Gastroesophageal sphincter (tissue), 4 donors: ENCODE data around the gene FBXO8. TPM values are rescaled to one million over a fixed set of nuclear protein-coding genes. Genes with fewer than 3 reads are reported as not detected.

Experiments used
- ATAC-seq: fragments of 150-250 bp; one replicate; pipeline ENCODE4 v1.9.1; 2016; ENCODE audit warnings: mild to moderate bottlenecking, moderate library complexity
- H3K27ac ChIP-seq, 4 donors: fragments of 200-600 bp; sonication (generic) in 3 of 4; 1 replicate in 3 of 4; 2 replicates in 1 of 4; pipeline ENCODE4 v1.5.1; 2016 to 2019
- H3K27me3 ChIP-seq: fragments of 200-600 bp; sonication (generic); one replicate; pipeline ENCODE4 v1.5.1; 2019
- H3K36me3 ChIP-seq, 2 donors: fragments of 200-600 bp; sonication (generic); one replicate each; pipeline ENCODE4 v1.5.1; 2019; ENCODE audit warnings: control low read depth in 1 of 2
- H3K4me1 ChIP-seq, 3 donors: fragments of 200-600 bp; sonication (generic); 1 replicate in 2 of 3; 2 replicates in 1 of 3; pipeline ENCODE4 v1.5.1; 2016 to 2019; ENCODE audit warnings: control low read depth in 2 of 3
- H3K4me3 ChIP-seq, 2 donors: fragments of 200-600 bp; sonication (generic); one replicate each; pipeline ENCODE4 v1.5.1; 2019; ENCODE audit warnings: mild to moderate bottlenecking in 1 of 2, moderate library complexity in 1 of 2
- H3K9me3 ChIP-seq, 3 donors: fragments of 200-600 bp; sonication (generic); one replicate each; pipeline ENCODE4 v1.5.1; 2017 to 2019; ENCODE audit warnings: control low read depth in 2 of 3
- EP300 ChIP-seq: sonication (generic); formaldehyde crosslinking; IDR thresholded peaks from one replicate; pipeline ENCODE4 v1.6.1; 2017; ENCODE audit warnings: antibody characterized with exemption, mild to moderate bottlenecking
- POLR2A ChIP-seq, 2 donors: fragments of 450-650 bp; IDR thresholded peaks; one replicate each; pipeline ENCODE4 v1.6.1; 2017; ENCODE audit warnings: antibody characterized with exemption in 2 of 2, mild to moderate bottlenecking in 2 of 2, moderate library complexity in 1 of 2
- POLR2AphosphoS5 ChIP-seq: sonication (generic); formaldehyde crosslinking; IDR thresholded peaks from one replicate; pipeline ENCODE4 v1.6.1; 2017; ENCODE audit warnings: antibody characterized with exemption
- WGBS, 2 donors: methylation state at CpG; one replicate each; pipeline ENCODE4 v1.1.5; 2018; ENCODE audit warnings: low coverage in 1 of 2; 5-methylcytosine and 5-hydroxymethylcytosine counted together
- total RNA-seq, 4 donors: library from RNA; depleted of rRNA; stranded (reverse); fragments of >200 nt; gene quantifications; one replicate each; pipeline ENCODE4 v1.1.0, GENCODE V29; 2016
- TF ChIP-seq, protein P1 (sequence below), 4 experiments: fragments of 200-600 bp in 2 of 4; fragments of 450-650 bp in 2 of 4; sonication (generic) in 1 of 4; IDR thresholded peaks; one replicate each; pipeline ENCODE4 v1.5.1; 2017 to 2019; ENCODE audit warnings: antibody characterized with exemption in 4 of 4, mild to moderate bottlenecking in 2 of 4, moderate library complexity in 2 of 4

The FBXO8 gene, protein sequence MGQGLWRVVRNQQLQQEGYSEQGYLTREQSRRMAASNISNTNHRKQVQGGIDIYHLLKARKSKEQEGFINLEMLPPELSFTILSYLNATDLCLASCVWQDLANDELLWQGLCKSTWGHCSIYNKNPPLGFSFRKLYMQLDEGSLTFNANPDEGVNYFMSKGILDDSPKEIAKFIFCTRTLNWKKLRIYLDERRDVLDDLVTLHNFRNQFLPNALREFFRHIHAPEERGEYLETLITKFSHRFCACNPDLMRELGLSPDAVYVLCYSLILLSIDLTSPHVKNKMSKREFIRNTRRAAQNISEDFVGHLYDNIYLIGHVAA
- total RNA-seq: 10 to 100 TPM; 39.0 to 64.7 (median 58.8) TPM

DNA sequence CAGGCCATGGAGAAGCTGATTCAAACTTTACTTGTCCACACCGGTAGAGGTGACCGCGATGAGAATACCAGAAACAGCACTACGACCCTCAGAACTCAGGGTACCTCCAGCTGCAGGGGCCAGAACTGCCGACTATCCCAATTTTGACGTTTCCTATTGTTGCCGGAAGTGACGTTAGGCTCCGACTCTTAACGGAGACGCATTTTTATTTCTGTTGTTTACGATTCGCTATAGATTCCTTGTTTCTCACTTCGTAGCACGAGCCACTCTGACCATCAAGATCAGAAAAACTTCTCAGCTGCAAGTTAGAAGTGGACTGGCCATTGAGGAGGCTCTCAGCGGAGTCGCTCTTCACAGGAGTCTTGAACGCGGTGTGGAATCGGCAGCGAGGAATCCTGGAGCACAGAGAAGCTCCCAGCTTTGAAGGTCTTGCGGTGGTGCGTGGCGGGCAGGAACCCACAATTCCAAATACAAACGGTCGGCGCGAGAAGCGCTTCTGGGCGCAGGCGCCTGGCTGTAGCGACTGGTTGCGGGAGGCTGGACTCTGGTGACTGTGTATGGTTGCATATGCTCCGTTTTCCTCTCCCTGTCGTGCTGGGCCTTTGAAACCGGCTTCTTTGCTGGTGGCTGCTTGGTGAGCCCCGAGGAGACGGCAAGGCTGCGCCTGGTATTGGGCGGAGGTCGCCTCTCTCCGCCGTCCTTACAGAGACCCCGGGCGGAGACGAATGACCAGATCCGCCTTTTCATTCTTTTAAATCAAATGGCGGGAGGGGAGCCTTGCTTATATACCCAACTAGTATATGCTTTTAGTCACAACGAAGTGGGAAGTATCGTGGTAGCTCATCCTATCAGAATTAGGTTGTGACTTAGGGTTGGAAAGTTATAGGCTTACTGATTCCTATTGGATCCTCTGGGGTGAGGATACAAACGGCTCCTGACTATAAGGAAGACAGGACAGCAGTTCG lies at the start of gene FBXO8, which contains the start of gene CEP44:
TSS of gene FBXO8 (minus strand) at position 161 of the 965 bp plus-strand sequence. CDS start 20,575 bp downstream, outside the sequence.
TSS of gene CEP44 (plus strand) at position 405 of the 965 bp plus-strand sequence. CDS start 15,211 bp downstream, outside the sequence.
- H3K36me3 ChIP-seq: peaks cover 0 to 3% of the 10 kb centered on the region in 2 donors
- peak within 1 kb of the TSS; percentile 92 to 99 (median 96) for H3K27ac ChIP-seq
- ATAC-seq: peak; percentile 82
- 0% methylated on average over 10 to 22 of the region's 52 CpGs for WGBS, 2 donors
- H3K4me1 ChIP-seq: peaks cover 10 to 54% (median 13%) of the 10 kb centered on the region in 3 donors
- peak within 1 kb of the TSS; percentile 65 to 99 for H3K4me3 ChIP-seq
- no peaks in the 10 kb centered on the region for H3K27me3 ChIP-seq
- TF ChIP-seq POLR2A (IDR thresholded peaks at IDR 0.05) (peak; percentile 8 to 26), EP300 (no peak), POLR2AphosphoS5 (no peak)
- TF ChIP-seq, protein P1, sequence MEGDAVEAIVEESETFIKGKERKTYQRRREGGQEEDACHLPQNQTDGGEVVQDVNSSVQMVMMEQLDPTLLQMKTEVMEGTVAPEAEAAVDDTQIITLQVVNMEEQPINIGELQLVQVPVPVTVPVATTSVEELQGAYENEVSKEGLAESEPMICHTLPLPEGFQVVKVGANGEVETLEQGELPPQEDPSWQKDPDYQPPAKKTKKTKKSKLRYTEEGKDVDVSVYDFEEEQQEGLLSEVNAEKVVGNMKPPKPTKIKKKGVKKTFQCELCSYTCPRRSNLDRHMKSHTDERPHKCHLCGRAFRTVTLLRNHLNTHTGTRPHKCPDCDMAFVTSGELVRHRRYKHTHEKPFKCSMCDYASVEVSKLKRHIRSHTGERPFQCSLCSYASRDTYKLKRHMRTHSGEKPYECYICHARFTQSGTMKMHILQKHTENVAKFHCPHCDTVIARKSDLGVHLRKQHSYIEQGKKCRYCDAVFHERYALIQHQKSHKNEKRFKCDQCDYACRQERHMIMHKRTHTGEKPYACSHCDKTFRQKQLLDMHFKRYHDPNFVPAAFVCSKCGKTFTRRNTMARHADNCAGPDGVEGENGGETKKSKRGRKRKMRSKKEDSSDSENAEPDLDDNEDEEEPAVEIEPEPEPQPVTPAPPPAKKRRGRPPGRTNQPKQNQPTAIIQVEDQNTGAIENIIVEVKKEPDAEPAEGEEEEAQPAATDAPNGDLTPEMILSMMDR (IDR thresholded peaks at IDR 0.05): peak in 2 of 4 experiments; percentile 4 to 12
- no peaks in the 10 kb centered on the region for H3K9me3 ChIP-seq

DNA sequence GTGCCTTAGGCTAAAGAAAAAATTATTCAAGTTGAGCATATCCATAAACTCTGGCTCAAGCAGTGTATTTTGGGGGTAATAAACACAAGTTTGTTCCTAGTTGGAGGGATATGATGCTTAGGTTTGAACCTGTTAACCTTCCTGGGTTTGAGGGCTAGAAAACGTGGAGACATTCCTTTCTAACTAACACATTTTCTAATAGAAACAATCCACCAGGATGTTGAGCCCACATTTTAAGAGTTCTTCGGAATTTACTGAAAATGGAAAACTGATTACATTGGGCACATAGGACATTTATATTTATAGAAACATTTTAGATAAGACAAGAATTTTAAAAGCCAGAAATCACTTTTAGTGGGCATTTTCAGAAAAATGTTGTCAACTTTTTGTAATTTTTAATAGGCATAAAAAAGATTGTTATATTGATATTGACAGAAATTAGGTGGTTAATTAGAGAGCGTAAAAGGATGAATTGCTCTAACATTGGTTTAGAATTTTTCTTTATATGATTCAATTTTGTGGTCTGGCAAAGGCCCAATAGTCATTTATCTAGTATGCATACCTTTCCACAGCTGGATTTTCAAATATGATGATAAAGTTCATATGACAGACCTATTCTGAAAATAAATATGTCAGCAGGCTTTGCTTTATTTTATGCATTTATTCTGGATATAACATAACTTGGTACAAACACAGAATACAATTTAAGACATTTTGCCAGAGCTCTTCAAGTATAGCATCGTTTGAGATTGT lies 49.5 kb upstream of the FBXO8 start:
- ATAC-seq: no peak
- no peaks in the 10 kb centered on the region for H3K9me3 ChIP-seq
- no peaks in the 10 kb centered on the region for H3K4me1 ChIP-seq
- no peak overlapping the region for H3K27ac ChIP-seq
- WGBS, 2 donors: 55 to 73% methylated on average over 4 of the region's 4 CpGs
- peaks cover 0 to 3% of the 10 kb centered on the region in 2 donors for H3K36me3 ChIP-seq
- no peak overlapping the region for H3K4me3 ChIP-seq
- H3K27me3 ChIP-seq: no peaks in the 10 kb centered on the region
- TF ChIP-seq EP300: no peak

DNA sequence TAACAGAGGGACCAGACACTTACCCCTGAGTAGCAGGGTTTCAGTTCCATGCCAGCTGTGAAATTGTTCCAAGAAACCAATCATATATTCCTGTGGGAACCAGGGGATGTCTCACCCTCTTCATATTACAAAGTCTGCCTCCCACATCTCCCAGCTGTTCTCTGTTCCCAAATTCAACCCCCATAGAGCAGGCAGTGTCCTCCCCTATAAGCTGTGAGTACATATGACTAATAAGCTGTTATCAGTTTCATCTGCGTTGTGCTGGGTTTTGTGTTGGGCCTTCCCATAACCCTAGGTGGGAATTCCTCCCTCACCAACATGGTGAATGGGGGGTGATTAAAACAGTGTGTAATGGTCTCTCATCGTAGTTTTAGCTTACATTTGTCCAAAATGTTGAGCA lies 41.3 kb upstream of the FBXO8 start:
- no peak for TF ChIP-seq POLR2AphosphoS5
- TF ChIP-seq, protein P1 (IDR thresholded peaks at IDR 0.05): no peak
- TF ChIP-seq EP300: no peak
- Histone ChIP-seq H3K4me3 (no peak overlapping the region), H3K36me3 (peaks cover 0 to 6% of the 10 kb centered on the region in 2 donors), H3K9me3 (no peaks in the 10 kb centered on the region), H3K4me1 (no peaks in the 10 kb centered on the region), H3K27me3 (no peaks in the 10 kb centered on the region), H3K27ac (no peak overlapping the region)
- ATAC-seq: no peak
- 83 to 90% methylated on average over 1 to 2 of the region's 2 CpGs for WGBS, 2 donors

DNA sequence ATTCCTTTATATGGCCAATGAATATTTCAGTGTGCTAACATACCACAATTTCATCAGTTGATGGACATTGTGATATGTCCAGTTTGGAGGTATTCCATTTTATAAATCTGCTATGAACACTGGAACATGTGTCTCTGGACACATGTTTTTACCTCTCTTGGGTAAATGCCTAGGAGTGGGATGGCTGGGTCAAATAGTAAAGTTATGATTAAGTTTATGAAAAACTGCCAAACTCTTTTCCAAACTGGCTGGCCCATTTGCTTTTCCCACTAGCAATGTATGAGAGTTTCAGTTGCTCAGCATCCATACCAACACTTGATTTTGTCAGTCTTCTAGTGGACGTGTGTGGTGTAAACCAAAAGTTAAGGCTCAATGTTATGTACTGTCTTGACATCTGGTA lies 40.8 kb upstream of the FBXO8 start:
- TF ChIP-seq POLR2A (IDR thresholded peaks at IDR 0.05) (no peak), POLR2AphosphoS5 (no peak), EP300 (no peak)
- TF ChIP-seq, protein P1 (IDR thresholded peaks at IDR 0.05): no peak
- WGBS, 2 donors: 100% methylated on average over 1 of the region's 1 CpG

More for the DNA sequence above, 40.8 kb upstream of the FBXO8 start:
- H3K4me3 ChIP-seq: no peak overlapping the region
- peaks cover 0 to 6% of the 10 kb centered on the region in 2 donors for H3K36me3 ChIP-seq
- H3K9me3 ChIP-seq: no peaks in the 10 kb centered on the region
- H3K27me3 ChIP-seq: no peaks in the 10 kb centered on the region
- H3K4me1 ChIP-seq: no peaks in the 10 kb centered on the region
- H3K27ac ChIP-seq: no peak overlapping the region
- ATAC-seq: no peak
